OCI-M2 (cell line): ENCODE results near the gene TBC1D25.

Experiments used
- DNase-seq: peaks from one replicate; lab custom pipeline; 2025; ENCODE audit not compliant: unreplicated experiment; lab: John Stamatoyannopoulos, UW

Gene TBC1D25

DNA sequence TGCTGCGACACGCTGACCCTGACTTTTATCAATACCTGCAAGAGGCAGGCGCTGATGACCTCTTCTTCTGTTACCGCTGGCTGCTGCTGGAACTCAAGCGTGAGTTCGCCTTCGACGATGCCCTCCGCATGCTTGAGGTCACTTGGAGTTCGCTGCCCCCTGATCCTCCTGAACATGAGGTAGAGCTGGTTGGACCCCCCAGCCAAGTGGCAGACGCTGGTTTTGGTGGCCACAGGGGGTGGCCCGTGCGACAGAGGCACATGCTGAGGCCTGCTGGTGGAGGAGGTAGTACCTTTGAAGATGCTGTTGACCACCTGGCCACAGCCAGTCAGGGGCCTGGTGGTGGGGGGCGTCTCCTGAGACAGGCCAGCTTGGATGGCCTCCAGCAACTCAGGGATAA, 20.5 kb downstream of the TBC1D25 start:
- no peak for DNase-seq

DNA sequence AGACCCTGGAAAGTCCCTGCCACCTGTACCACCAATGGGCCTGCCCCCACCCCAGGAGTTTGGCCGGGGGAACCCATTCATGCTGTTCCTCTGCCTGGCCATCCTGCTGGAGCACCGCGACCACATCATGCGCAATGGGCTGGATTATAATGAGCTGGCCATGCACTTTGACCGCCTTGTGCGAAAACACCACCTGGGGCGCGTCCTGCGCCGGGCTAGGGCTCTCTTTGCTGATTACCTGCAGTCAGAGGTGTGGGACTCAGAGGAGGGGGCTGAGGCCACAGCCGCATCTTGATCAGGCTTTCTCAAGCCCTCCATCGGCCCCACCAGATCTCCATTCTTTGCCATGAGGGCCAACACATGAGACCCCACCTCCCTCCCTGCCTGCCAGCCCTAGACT, 21.2 kb downstream of the TBC1D25 start:
- no peak for DNase-seq

- no peak for DNase-seq
These were observed 30.4 kb downstream of the TBC1D25 start for GRCh38 chrX:48569958-48570357.

GRCh38 chrX:48573690-48574269, 34.3 kb downstream of the TBC1D25 start:
- DNase-seq: no peak

- peak; percentile 34 for DNase-seq
These were observed 35.1 kb downstream of the TBC1D25 start, which contains the start of gene RBM3 for GRCh38 chrX:48574270-48575266. Gene RBM3 (plus strand): TSS chrX:48574484. CDS start chrX:48575181, 697 bp downstream.

DNA sequence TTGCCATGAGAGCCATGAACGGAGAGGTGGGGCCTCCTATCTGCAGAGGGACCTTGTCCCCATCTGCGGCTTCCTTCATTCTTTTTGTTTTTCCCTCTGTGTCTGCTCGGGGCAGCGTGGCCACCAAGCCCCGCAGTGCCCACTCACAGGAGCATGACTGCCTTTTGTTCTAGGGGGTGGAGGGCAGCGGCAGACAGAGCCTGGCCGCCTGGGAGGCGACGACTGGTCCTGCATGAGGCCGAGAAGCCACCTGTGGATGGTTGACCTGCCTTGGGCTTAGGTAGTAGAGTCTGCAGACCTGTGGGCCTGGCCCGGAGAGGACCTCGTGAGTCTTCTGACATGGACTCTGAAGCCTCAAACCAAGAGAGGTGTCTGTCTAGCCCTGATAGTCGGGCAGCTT, 36.1 kb downstream of the TBC1D25 start:
- no peak for DNase-seq

DNA sequence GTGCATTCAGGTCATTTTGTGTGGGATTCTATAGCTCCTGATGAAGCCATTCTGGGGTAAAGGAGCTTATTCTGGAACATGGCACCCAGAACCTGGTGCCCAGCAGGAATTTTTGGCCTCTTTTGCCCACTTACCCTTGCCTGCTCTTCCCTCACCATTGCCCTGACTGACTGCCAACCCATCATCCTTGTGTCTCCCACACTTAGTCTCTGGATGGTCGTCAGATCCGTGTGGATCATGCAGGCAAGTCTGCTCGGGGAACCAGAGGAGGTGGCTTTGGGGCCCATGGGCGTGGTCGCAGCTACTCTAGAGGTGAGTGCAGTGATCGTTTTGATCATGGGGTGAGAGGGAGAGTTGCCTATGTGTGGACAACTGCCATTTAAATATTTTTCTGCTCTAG, 36.6 kb downstream of the TBC1D25 start:
- DNase-seq: no peak

DNA sequence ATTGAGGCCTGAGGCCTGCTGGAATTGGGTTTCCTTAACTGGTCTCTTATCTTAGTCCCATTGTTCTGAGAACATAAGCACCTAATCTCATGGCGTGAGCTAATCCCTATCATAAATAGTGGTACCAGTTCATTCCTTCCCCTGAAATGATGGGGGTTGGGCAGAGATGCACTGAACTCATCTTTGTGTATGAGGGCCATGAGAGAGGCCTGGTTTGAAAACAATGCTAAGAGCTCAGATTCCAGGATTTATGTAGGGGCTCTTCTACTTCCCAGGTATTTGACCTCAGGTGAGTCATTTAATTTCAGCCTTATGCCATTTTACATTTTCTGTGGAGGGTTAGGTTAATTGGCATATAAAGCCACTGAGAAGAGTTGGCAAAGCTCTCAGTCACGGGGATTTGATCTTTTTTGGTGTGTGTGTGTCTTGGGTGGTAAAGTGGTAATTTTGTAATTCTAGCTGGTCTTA, 39.2 kb downstream of the TBC1D25 start:
- DNase-seq: no peak

GRCh38 chrX:48579259-48579658, 39.7 kb downstream of the TBC1D25 start:
- no peak for DNase-seq

- no peak for DNase-seq
These were observed 41.1 kb downstream of the TBC1D25 start for GRCh38 chrX:48580662-48581061.

DNA sequence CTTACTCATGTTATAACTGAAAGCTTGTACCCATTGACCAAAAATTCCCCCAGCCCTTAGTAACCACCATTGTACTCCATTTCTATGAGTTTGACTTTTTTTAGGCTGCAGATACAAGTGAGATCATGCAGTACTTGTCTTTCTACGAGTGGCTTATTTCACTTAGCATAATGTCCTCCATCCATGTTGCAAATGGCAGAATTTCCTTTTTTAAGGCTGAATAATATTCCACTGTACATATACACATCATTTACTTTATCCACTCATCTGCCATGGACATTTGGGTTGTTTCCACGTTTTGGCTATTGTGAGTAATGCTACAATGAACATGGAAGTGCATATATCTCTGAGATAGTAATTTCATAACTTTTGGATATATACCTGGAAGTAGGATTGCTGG, 45.2 kb downstream of the TBC1D25 start:
- no peak for DNase-seq

- DNase-seq: no peak
These were observed 50.1 kb downstream of the TBC1D25 start for GRCh38 chrX:48589482-48590162.

GRCh38 chrX:48590203-48591103, 50.9 kb downstream of the TBC1D25 start:
- DNase-seq: no peak

DNA sequence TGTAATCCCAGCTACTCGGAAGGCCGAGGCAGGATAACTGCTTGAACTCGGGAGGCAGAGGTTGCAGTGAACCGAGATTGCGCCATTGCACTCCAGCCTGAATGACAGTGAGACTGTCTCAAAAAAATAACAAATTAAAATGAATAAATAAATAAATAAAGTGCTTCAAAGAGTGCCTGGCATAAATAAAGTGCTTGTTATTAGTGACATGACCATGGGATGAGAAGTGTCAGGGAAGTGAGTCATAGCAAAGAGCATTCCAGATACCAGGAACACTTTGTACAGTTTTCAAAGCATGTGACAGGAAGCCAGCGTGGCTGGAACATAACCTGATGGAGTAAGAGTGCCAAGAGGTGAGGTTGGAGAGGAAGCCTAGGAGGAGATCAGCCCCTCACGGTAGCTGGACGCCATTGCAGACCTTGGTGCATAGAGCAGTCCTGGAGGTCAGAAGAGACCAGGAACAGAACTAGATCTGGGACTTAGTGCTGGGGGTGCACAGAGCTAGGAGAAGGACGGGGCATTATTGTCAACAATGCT, 51.8 kb downstream of the TBC1D25 start:
- DNase-seq: no peak

GRCh38 chrX:48592971-48593370, 53.5 kb downstream of the TBC1D25 start:
- no peak for DNase-seq

DNA sequence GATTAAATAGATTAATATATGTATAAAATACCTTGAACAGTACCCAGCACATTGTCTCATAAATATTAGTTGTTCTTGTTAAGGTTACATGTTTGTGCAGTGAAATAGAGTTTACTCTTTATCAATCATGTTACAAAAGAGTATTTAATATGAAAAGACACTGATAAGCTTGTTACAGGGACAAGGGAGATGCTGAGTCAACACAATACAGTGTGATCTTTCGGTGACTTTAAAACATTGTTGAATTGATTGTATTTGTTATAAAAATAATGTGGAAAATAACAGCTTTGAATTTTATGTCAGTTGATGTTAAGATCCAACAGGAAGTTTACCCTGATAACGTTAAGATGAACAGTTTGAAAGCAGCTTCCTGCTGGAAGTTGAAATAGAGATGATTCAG, 56.4 kb downstream of the TBC1D25 start:
- DNase-seq: no peak

GRCh38 chrX:48597353-48598264, 58.1 kb downstream of the TBC1D25 start, which contains the start of gene WDR13:
Gene WDR13 (plus strand): TSS chrX:48597492. CDS start chrX:48597997, 505 bp downstream.
- DNase-seq: peak; percentile 83

GRCh38 chrX:48598614-48599013, 59.1 kb downstream of the TBC1D25 start:
- no peak for DNase-seq

DNA sequence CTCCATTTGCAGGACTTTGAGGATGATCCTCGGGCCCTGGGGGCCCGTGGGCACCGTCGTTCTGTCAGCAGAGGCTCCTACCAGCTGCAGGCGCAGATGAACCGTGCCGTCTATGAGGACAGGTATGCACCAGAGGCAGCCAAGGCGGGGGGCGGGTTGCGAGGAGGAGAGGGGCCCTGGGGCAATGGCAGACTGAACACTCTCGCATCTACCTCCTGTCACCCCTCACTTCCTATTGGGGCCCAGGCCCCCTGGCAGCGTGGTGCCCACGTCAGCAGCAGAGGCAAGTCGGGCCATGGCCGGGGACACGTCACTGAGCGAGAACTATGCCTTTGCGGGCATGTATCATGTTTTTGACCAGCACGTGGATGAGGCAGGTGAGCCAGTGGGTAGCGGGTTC, 59.8 kb downstream of the TBC1D25 start:
- no peak for DNase-seq
